Measurements from ENCODE around the gene STK39. TPM values are rescaled to one million over a fixed set of nuclear protein-coding genes. Genes with fewer than 3 reads are reported as not detected.
A peak's percentile ranks its signal among the peaks of the same experiment; 100 is the strongest.

The STK39 gene
- total RNA-seq, 1 donor from 2014 or later = 14.3 TPM

- H3K36me3 Mint-ChIP-seq (ENCODE audit: low read depth, unreplicated experiment) = no peaks in the 10 kb centered on the region
- H3K4me1 Mint-ChIP-seq (ENCODE audit: unreplicated experiment) = peaks cover 22% of the 10 kb centered on the region
- H3K4me3 Mint-ChIP-seq (ENCODE audit: unreplicated experiment) = no peak overlapping the region
- no peaks in the 10 kb centered on the region for H3K27me3 Mint-ChIP-seq (ENCODE audit: unreplicated experiment)
- H3K9me3 Mint-ChIP-seq (ENCODE audit: unreplicated experiment) = no peaks in the 10 kb centered on the region
- H3K27ac Mint-ChIP-seq (ENCODE audit: unreplicated experiment) = no peak overlapping the region
- TF ChIP-seq CTCF (IDR thresholded peaks at IDR 0.05; ENCODE audit: unreplicated experiment) = no peak
- no peak for DNase-seq (ENCODE audit: low spot score)
Measured at GRCh38 chr2:168224346-168224745, 23.0 kb downstream of the STK39 start.

GRCh38 chr2:168222088-168222487 lies 25.3 kb downstream of the STK39 start:
- Mint-ChIP-seq H3K36me3 (ENCODE audit: low read depth, unreplicated experiment) (no peaks in the 10 kb centered on the region), H3K4me3 (ENCODE audit: unreplicated experiment) (no peak overlapping the region)

GRCh38 chr2:168220965-168221819 lies 26.2 kb downstream of the STK39 start:
- Mint-ChIP-seq H3K4me3 (ENCODE audit: unreplicated experiment) (no peak overlapping the region), H3K9me3 (ENCODE audit: unreplicated experiment) (no peaks in the 10 kb centered on the region), H3K27ac (ENCODE audit: unreplicated experiment) (peak overlapping the region; percentile 94), H3K27me3 (ENCODE audit: unreplicated experiment) (no peaks in the 10 kb centered on the region), H3K4me1 (ENCODE audit: unreplicated experiment) (peaks cover 30% of the 10 kb centered on the region), H3K36me3 (ENCODE audit: low read depth, unreplicated experiment) (no peaks in the 10 kb centered on the region)
- no peak for DNase-seq (ENCODE audit: low spot score)
- no peak for TF ChIP-seq CTCF (IDR thresholded peaks at IDR 0.05; ENCODE audit: unreplicated experiment)

More at GRCh38 chr2:168222088-168222487, 25.3 kb downstream of the STK39 start:
- Mint-ChIP-seq H3K4me1 (ENCODE audit: unreplicated experiment) (peaks cover 30% of the 10 kb centered on the region), H3K9me3 (ENCODE audit: unreplicated experiment) (no peaks in the 10 kb centered on the region), H3K27me3 (ENCODE audit: unreplicated experiment) (no peaks in the 10 kb centered on the region), H3K27ac (ENCODE audit: unreplicated experiment) (peak overlapping the region; percentile 50)
- no peak for DNase-seq (ENCODE audit: low spot score)
- TF ChIP-seq CTCF (IDR thresholded peaks at IDR 0.05; ENCODE audit: unreplicated experiment) = no peak

GRCh38 chr2:168217920-168218319 lies 29.5 kb downstream of the STK39 start:
- Mint-ChIP-seq H3K4me3 (ENCODE audit: unreplicated experiment) (no peak overlapping the region), H3K4me1 (ENCODE audit: unreplicated experiment) (peaks cover 37% of the 10 kb centered on the region), H3K9me3 (ENCODE audit: unreplicated experiment) (no peaks in the 10 kb centered on the region), H3K27ac (ENCODE audit: unreplicated experiment) (no peak overlapping the region), H3K36me3 (ENCODE audit: low read depth, unreplicated experiment) (no peaks in the 10 kb centered on the region), H3K27me3 (ENCODE audit: unreplicated experiment) (no peaks in the 10 kb centered on the region)
- DNase-seq (ENCODE audit: low spot score) = no peak
- TF ChIP-seq CTCF (IDR thresholded peaks at IDR 0.05; ENCODE audit: unreplicated experiment) = no peak

GRCh38 chr2:168216351-168217005 lies 30.9 kb downstream of the STK39 start:
- DNase-seq (ENCODE audit: low spot score) = no peak
- Mint-ChIP-seq H3K27ac (ENCODE audit: unreplicated experiment) (no peak overlapping the region), H3K36me3 (ENCODE audit: low read depth, unreplicated experiment) (no peaks in the 10 kb centered on the region), H3K4me3 (ENCODE audit: unreplicated experiment) (no peak overlapping the region), H3K27me3 (ENCODE audit: unreplicated experiment) (no peaks in the 10 kb centered on the region), H3K4me1 (ENCODE audit: unreplicated experiment) (peaks cover 45% of the 10 kb centered on the region), H3K9me3 (ENCODE audit: unreplicated experiment) (no peaks in the 10 kb centered on the region)
- TF ChIP-seq CTCF (IDR thresholded peaks at IDR 0.05; ENCODE audit: unreplicated experiment) = no peak
